K562 (cell line): ENCODE results near the gene HARS2. TPM values are rescaled to one million over a fixed set of nuclear protein-coding genes. Genes with fewer than 3 reads are reported as not detected.

Source experiments
- ADNP ChIP-seq: fragments of 200-800 bp; sonication (Bioruptor generic); IDR thresholded peaks from 2 replicates; pipeline ENCODE4 v1.6.1; 2016; ENCODE audit warnings: missing genetic modification characterization, missing compliant biosample characterization
- BCOR ChIP-seq: fragments of 450-650 bp; IDR thresholded peaks from 2 replicates; pipeline ENCODE4 v1.6.1; 2016
- CEBPZ ChIP-seq: fragments of 150-350 bp; IDR thresholded peaks from 2 replicates; pipeline ENCODE4 v1.6.1; 2014; ENCODE audit warnings: low read depth, mild to moderate bottlenecking, low read length, borderline replicate concordance
- HSF4 ChIP-seq: fragments of 250-450 bp; sonication (Bioruptor Pico); IDR thresholded peaks from 2 replicates; pipeline ENCODE4 v2.1.2; 2022; ENCODE audit warnings: mild to moderate bottlenecking, moderate library complexity, borderline replicate concordance
- IFI16 ChIP-seq: fragments of 250-450 bp; sonication (Bioruptor Pico); IDR thresholded peaks from 2 replicates; pipeline ENCODE4 v2.1.2; 2022; ENCODE audit warnings: mild to moderate bottlenecking, inconsistent platforms
- MEF2A ChIP-seq: IDR thresholded peaks from 2 replicates; pipeline ENCODE4 v1.6.1; 2011; ENCODE audit warnings: low read depth, mild to moderate bottlenecking, low read length, moderate library complexity; ENCODE audit not compliant: control insufficient read depth
- MEIS2 ChIP-seq: fragments of 450-650 bp; IDR thresholded peaks from 2 replicates; pipeline ENCODE4 v1.6.1; 2014; ENCODE audit warnings: mild to moderate bottlenecking; ENCODE audit not compliant: partially characterized antibody
- NCOR1 ChIP-seq: fragments of 450-650 bp; IDR thresholded peaks from 2 replicates; pipeline ENCODE4 v1.6.1; 2016; ENCODE audit warnings: mild to moderate bottlenecking, moderate library complexity
- NELFE ChIP-seq: IDR thresholded peaks from 2 replicates; pipeline ENCODE4 v1.6.1; 2011; ENCODE audit warnings: mild to moderate bottlenecking; ENCODE audit not compliant: insufficient read depth, insufficient read length
- POLR2B ChIP-seq: fragments of 450-650 bp; IDR thresholded peaks from 2 replicates; pipeline ENCODE4 v1.6.1; 2018; ENCODE audit warnings: low read depth; ENCODE audit not compliant: partially characterized antibody
- PRMT5 ChIP-seq: sonication (generic); formaldehyde crosslinking; IDR thresholded peaks from 2 replicates; pipeline ENCODE4 v1.5.0; 2020; ENCODE audit warnings: missing genetic modification reagents
- RAD21 ChIP-seq, 2 experiments: fragments of 250-450 bp in 1 of 2; fragments of 450-650 bp in 1 of 2; sonication (Bioruptor Pico) in 1 of 2; formaldehyde crosslinking in 1 of 2; IDR thresholded peaks in 1 of 2; conservative IDR thresholded peaks in 1 of 2; 2 replicates each; pipeline versions ENCODE4 v1.4.0 to v1.8.0; 2020 to 2022; ENCODE audit warnings: mild to moderate bottlenecking in 2 of 2, moderate library complexity in 1 of 2
- RHOXF2B ChIP-seq: fragments of 250-450 bp; sonication (Bioruptor Pico); conservative IDR thresholded peaks from 2 replicates; pipeline ENCODE4 v1.5.1; 2021
- SETDB1 ChIP-seq: IDR thresholded peaks from one replicate; pipeline ENCODE4 v1.6.1; 2012; ENCODE audit warnings: low read length, control low read depth, inconsistent platforms
- SPI1 ChIP-seq: IDR thresholded peaks from 2 replicates; pipeline ENCODE4 v1.6.1; 2011; ENCODE audit warnings: low read depth, low read length, control low read depth, borderline replicate concordance
- SUPT5H ChIP-seq: fragments of 450-650 bp; IDR thresholded peaks from 2 replicates; pipeline ENCODE4 v1.6.1; 2016
- ZBTB7A ChIP-seq: IDR thresholded peaks from 2 replicates; pipeline ENCODE4 v1.6.1; 2011; ENCODE audit warnings: low read depth, mild to moderate bottlenecking, low read length, moderate library complexity, borderline replicate concordance; ENCODE audit not compliant: control insufficient read depth
- ZNF23 ChIP-seq: fragments of 250-450 bp; sonication (Bioruptor Pico); IDR thresholded peaks from 2 replicates; pipeline ENCODE4 v1.4.0; 2020; ENCODE audit warnings: mild to moderate bottlenecking
- ZNF282 ChIP-seq: sonication (generic); formaldehyde crosslinking; IDR thresholded peaks from 2 replicates; pipeline ENCODE4 v1.8.1; 2023; ENCODE audit warnings: missing genetic modification reagents
- ZNF311 ChIP-seq: fragments of 250-450 bp; sonication (Bioruptor Pico); IDR thresholded peaks from 2 replicates; pipeline ENCODE4 v1.4.0; 2020; ENCODE audit warnings: mild to moderate bottlenecking, moderate library complexity
- polyA plus RNA-seq, 8 experiments: library from polyadenylated mRNA; depleted of rRNA in 4 of 8; stranded (reverse) in 5 of 8; unstranded in 3 of 8; fragments of >200 nt; fragmentation: Nextera tagmentation in 2 of 8; fragmentation: Illumina TruSeq in 1 of 8; extraction: Ambion mirVana in 2 of 8; extraction: Trizol in 1 of 8; gene quantifications; 2 replicates each; pipeline versions ENCODE4 v1.2.1 to v1.2.3, GENCODE V29; 2011 to 2014; ENCODE audit warnings: inconsistent platforms in 1 of 8, missing spikeins in 1 of 8
- total RNA-seq, 7 experiments: library from RNA; depleted of rRNA in 6 of 7; stranded (reverse); fragments of >200 nt in 6 of 7; fragmentation: Illumina TruSeq in 2 of 7; extraction: Trizol in 2 of 7; gene quantifications; 2 replicates each; pipeline versions ENCODE4 v1.2.1 to v1.2.3, GENCODE V29; 2011 to 2021; ENCODE audit warnings: low replicate concordance in 1 of 7
- TF ChIP-seq, protein P1 (sequence below): fragments of 200-800 bp; sonication (Bioruptor generic); IDR thresholded peaks from 2 replicates; pipeline ENCODE4 v1.6.1; 2017; ENCODE audit warnings: missing genetic modification characterization, missing compliant biosample characterization
- TF ChIP-seq, protein P2 (sequence below): fragments of 450-650 bp; formaldehyde crosslinking; IDR thresholded peaks from 2 replicates; pipeline ENCODE4 v1.4.0; 2020; ENCODE audit warnings: mild to moderate bottlenecking, moderate library complexity

Gene HARS2
- total and polyA plus RNA-seq, 9 of the 15 experiments (the other 6 are each of a cell fraction or from before 2014, with no cell fraction given): 8.5 to 41.6 (median 27.1) TPM

GRCh38 chr5:140664359-140665119 lies 26.7 kb upstream of the HARS2 start, which contains the start of gene WDR55 (continued):
- TF ChIP-seq CEBPZ: no peak
- peak; percentile 90 for TF ChIP-seq SUPT5H
- no peak for TF ChIP-seq NELFE
- no peak for TF ChIP-seq BCOR
- no peak for TF ChIP-seq RHOXF2B (CRISPR knock-in tag)
- no peak for TF ChIP-seq HSF4
- TF ChIP-seq, protein P1, sequence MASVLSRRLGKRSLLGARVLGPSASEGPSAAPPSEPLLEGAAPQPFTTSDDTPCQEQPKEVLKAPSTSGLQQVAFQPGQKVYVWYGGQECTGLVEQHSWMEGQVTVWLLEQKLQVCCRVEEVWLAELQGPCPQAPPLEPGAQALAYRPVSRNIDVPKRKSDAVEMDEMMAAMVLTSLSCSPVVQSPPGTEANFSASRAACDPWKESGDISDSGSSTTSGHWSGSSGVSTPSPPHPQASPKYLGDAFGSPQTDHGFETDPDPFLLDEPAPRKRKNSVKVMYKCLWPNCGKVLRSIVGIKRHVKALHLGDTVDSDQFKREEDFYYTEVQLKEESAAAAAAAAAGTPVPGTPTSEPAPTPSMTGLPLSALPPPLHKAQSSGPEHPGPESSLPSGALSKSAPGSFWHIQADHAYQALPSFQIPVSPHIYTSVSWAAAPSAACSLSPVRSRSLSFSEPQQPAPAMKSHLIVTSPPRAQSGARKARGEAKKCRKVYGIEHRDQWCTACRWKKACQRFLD (CRISPR knock-in tag): no peak
- TF ChIP-seq ZNF311 (CRISPR knock-in tag): no peak
- TF ChIP-seq MEF2A: no peak
- TF ChIP-seq ZBTB7A: 0 out of 2 replicates have a peak, but pooled peaks have one; percentile 47
- TF ChIP-seq IFI16 (CRISPR knock-in tag): no peak
- TF ChIP-seq RAD21 (CRISPR knock-in tag; conservative IDR thresholded peaks at IDR 0.05 in 1 of 2, IDR thresholded peaks at IDR 0.05 in 1 of 2): peak; percentile 6 to 9; a peak in 1 of 4 replicates
- TF ChIP-seq ZNF23: 0 out of 2 replicates have a peak, but pooled peaks have one; percentile 69
- no peak for TF ChIP-seq ADNP (tag)
- peak; percentile 84 for TF ChIP-seq MEIS2
- peak; percentile 26 for TF ChIP-seq SETDB1
- peak; percentile 80 for TF ChIP-seq POLR2B
- TF ChIP-seq NCOR1: peak; percentile 79
- TF ChIP-seq, protein P2, sequence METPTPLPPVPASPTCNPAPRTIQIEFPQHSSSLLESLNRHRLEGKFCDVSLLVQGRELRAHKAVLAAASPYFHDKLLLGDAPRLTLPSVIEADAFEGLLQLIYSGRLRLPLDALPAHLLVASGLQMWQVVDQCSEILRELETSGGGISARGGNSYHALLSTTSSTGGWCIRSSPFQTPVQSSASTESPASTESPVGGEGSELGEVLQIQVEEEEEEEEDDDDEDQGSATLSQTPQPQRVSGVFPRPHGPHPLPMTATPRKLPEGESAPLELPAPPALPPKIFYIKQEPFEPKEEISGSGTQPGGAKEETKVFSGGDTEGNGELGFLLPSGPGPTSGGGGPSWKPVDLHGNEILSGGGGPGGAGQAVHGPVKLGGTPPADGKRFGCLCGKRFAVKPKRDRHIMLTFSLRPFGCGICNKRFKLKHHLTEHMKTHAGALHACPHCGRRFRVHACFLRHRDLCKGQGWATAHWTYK (CRISPR knock-in tag): no peak; the same call in 1 of the 2 replicates
- TF ChIP-seq PRMT5: no peak
- no peak for TF ChIP-seq ZNF282 (CRISPR knock-in tag)
- TF ChIP-seq SPI1: no peak
